NCI-H2196 (cell line): ENCODE results near the gene FAM9C.
A peak's percentile ranks its signal among the peaks of the same experiment; 100 is the strongest.

ENCODE experiments used
- DNase-seq: peaks from one replicate; lab custom pipeline; 2025; ENCODE audit not compliant: unreplicated experiment; lab: John Stamatoyannopoulos, UW

The FAM9C gene

GRCh38 chrX:13008189-13008533 is 36.3 kb downstream of the FAM9C start:
- no peak for DNase-seq

- DNase-seq = peak; percentile 3
These were observed 36.8 kb downstream of the FAM9C start for GRCh38 chrX:13007519-13008188.

GRCh38 chrX:13005661-13006473 is 38.6 kb downstream of the FAM9C start:
- no peak for DNase-seq

GRCh38 chrX:13001961-13002671 is 42.3 kb downstream of the FAM9C start:
- DNase-seq = no peak

- DNase-seq = no peak
These were observed 43.3 kb downstream of the FAM9C start for GRCh38 chrX:13001097-13001496.

GRCh38 chrX:13000301-13000811 is 44.1 kb downstream of the FAM9C start:
- no peak for DNase-seq

- no peak for DNase-seq
These were observed 45.0 kb downstream of the FAM9C start for GRCh38 chrX:12999422-12999821.

GRCh38 chrX:12997906-12998687 is 46.3 kb downstream of the FAM9C start:
- no peak for DNase-seq

GRCh38 chrX:12996934-12997435 is 47.4 kb downstream of the FAM9C start:
- no peak for DNase-seq

- DNase-seq = peak; percentile 23
These were observed 50.1 kb downstream of the FAM9C start for GRCh38 chrX:12994321-12994720.

GRCh38 chrX:12993826-12994225 is 50.6 kb downstream of the FAM9C start:
- DNase-seq = no peak

GRCh38 chrX:12992544-12993118 is 51.8 kb downstream of the FAM9C start:
- no peak for DNase-seq

- DNase-seq = no peak
These were observed 52.8 kb downstream of the FAM9C start for GRCh38 chrX:12991575-12991974.

- no peak for DNase-seq
These were observed 55.0 kb downstream of the FAM9C start for GRCh38 chrX:12989461-12989860.

GRCh38 chrX:12988797-12989196 is 55.6 kb downstream of the FAM9C start:
- DNase-seq = peak; percentile 51

GRCh38 chrX:12987900-12988594 is 56.4 kb downstream of the FAM9C start:
- no peak for DNase-seq

- no peak for DNase-seq
These were observed 57.1 kb downstream of the FAM9C start for GRCh38 chrX:12987340-12987739.

- DNase-seq = no peak
These were observed 57.5 kb downstream of the FAM9C start for GRCh38 chrX:12986886-12987285.

- DNase-seq = no peak
These were observed 58.1 kb downstream of the FAM9C start for GRCh38 chrX:12986164-12986779.
